Activated naive CD8-positive, alpha-beta T cell (primary cell): ENCODE data around the gene STRN4.

Experiments used
- H3K27ac Mint-ChIP-seq: one replicate; pipeline ENCODE4 v1.8.0; 2021; ENCODE audit warnings: mixed read lengths
- H3K27me3 Mint-ChIP-seq: one replicate; pipeline ENCODE4 v1.8.0; 2021; ENCODE audit warnings: mixed read lengths
- H3K36me3 Mint-ChIP-seq: one replicate; pipeline ENCODE4 v1.8.0; 2021; ENCODE audit warnings: mixed read lengths
- H3K4me1 Mint-ChIP-seq: one replicate; pipeline ENCODE4 v1.8.0; 2021; ENCODE audit warnings: low read depth, mixed read lengths
- H3K4me3 Mint-ChIP-seq: one replicate; pipeline ENCODE4 v1.8.0; 2021; ENCODE audit warnings: mild to moderate bottlenecking, mixed read lengths
- H3K9me3 Mint-ChIP-seq: one replicate; pipeline ENCODE4 v1.8.0; 2021; ENCODE audit warnings: low read depth, mixed read lengths

The STRN4 gene

GRCh38 chr19:46759817-46760333, 13.6 kb upstream of the STRN4 start:
- Mint-ChIP-seq H3K27me3 (no peaks in the 10 kb centered on the region), H3K9me3 (no peaks in the 10 kb centered on the region), H3K4me3 (no peak overlapping the region), H3K36me3 (no peaks in the 10 kb centered on the region), H3K27ac (no peak overlapping the region), H3K4me1 (peaks cover 1% of the 10 kb centered on the region)

- Mint-ChIP-seq H3K9me3 (no peaks in the 10 kb centered on the region), H3K27ac (no peak overlapping the region), H3K36me3 (no peaks in the 10 kb centered on the region), H3K4me1 (peaks cover 1% of the 10 kb centered on the region), H3K27me3 (no peaks in the 10 kb centered on the region), H3K4me3 (no peak overlapping the region)
These were observed 13.0 kb upstream of the STRN4 start for GRCh38 chr19:46759206-46759605.

GRCh38 chr19:46756544-46756888, 10.3 kb upstream of the STRN4 start:
- H3K4me3 Mint-ChIP-seq: no peak overlapping the region
- no peaks in the 10 kb centered on the region for H3K27me3 Mint-ChIP-seq
- no peaks in the 10 kb centered on the region for H3K9me3 Mint-ChIP-seq
- peaks cover 7% of the 10 kb centered on the region for H3K4me1 Mint-ChIP-seq
- peaks cover 2% of the 10 kb centered on the region for H3K36me3 Mint-ChIP-seq
- no peak overlapping the region for H3K27ac Mint-ChIP-seq

- H3K9me3 Mint-ChIP-seq: no peaks in the 10 kb centered on the region
- no peak overlapping the region for H3K4me3 Mint-ChIP-seq
- peaks cover 2% of the 10 kb centered on the region for H3K36me3 Mint-ChIP-seq
- peaks cover 7% of the 10 kb centered on the region for H3K4me1 Mint-ChIP-seq
- no peak overlapping the region for H3K27ac Mint-ChIP-seq
- H3K27me3 Mint-ChIP-seq: no peaks in the 10 kb centered on the region
These were observed 9.7 kb upstream of the STRN4 start for GRCh38 chr19:46755853-46756543.

GRCh38 chr19:46755077-46755852, 9.0 kb upstream of the STRN4 start:
- peaks cover 7% of the 10 kb centered on the region for H3K4me1 Mint-ChIP-seq
- no peaks in the 10 kb centered on the region for H3K9me3 Mint-ChIP-seq
- H3K27ac Mint-ChIP-seq: no peak overlapping the region
- H3K4me3 Mint-ChIP-seq: no peak overlapping the region
- peaks cover 2% of the 10 kb centered on the region for H3K36me3 Mint-ChIP-seq
- H3K27me3 Mint-ChIP-seq: no peaks in the 10 kb centered on the region

- no peaks in the 10 kb centered on the region for H3K9me3 Mint-ChIP-seq
- no peak overlapping the region for H3K4me3 Mint-ChIP-seq
- no peak overlapping the region for H3K27ac Mint-ChIP-seq
- H3K4me1 Mint-ChIP-seq: peaks cover 9% of the 10 kb centered on the region
- H3K36me3 Mint-ChIP-seq: peaks cover 3% of the 10 kb centered on the region
- no peaks in the 10 kb centered on the region for H3K27me3 Mint-ChIP-seq
These were observed 7.3 kb upstream of the STRN4 start for GRCh38 chr19:46753420-46754155.

- peak overlapping the region; percentile 86 for H3K4me3 Mint-ChIP-seq
These were observed 2.3 kb upstream of the STRN4 start for GRCh38 chr19:46748325-46749109.

GRCh38 chr19:46745521-46746280, 549 bp downstream of the STRN4 start, which contains the start of gene FKRP:
TSS of gene FKRP (plus strand) at chr19:46746057. CDS start at chr19:46755451, 9,394 bp downstream.
- H3K36me3 Mint-ChIP-seq: peaks cover 2% of the 10 kb centered on the region
- peak within 1 kb of the TSS; percentile 94 for H3K4me3 Mint-ChIP-seq
- H3K4me1 Mint-ChIP-seq: peaks cover 46% of the 10 kb centered on the region
- no peaks in the 10 kb centered on the region for H3K9me3 Mint-ChIP-seq
- H3K27me3 Mint-ChIP-seq: no peaks in the 10 kb centered on the region
- H3K27ac Mint-ChIP-seq: peak within 1 kb of the TSS; percentile 90

More at GRCh38 chr19:46748325-46749109, 2.3 kb upstream of the STRN4 start:
- no peaks in the 10 kb centered on the region for H3K27me3 Mint-ChIP-seq
- no peaks in the 10 kb centered on the region for H3K9me3 Mint-ChIP-seq
- peaks cover 29% of the 10 kb centered on the region for H3K4me1 Mint-ChIP-seq
- peaks cover 3% of the 10 kb centered on the region for H3K36me3 Mint-ChIP-seq
- H3K27ac Mint-ChIP-seq: no peak overlapping the region

GRCh38 chr19:46745030-46745429, 1.2 kb downstream of the STRN4 start:
- Mint-ChIP-seq H3K9me3 (no peaks in the 10 kb centered on the region), H3K4me3 (peak overlapping the region; percentile 94), H3K27me3 (no peaks in the 10 kb centered on the region), H3K4me1 (peaks cover 50% of the 10 kb centered on the region), H3K36me3 (peaks cover 1% of the 10 kb centered on the region), H3K27ac (peak overlapping the region; percentile 90)

GRCh38 chr19:46744005-46744691, 2.1 kb downstream of the STRN4 start:
- no peaks in the 10 kb centered on the region for H3K27me3 Mint-ChIP-seq
- peaks cover 53% of the 10 kb centered on the region for H3K4me1 Mint-ChIP-seq
- H3K9me3 Mint-ChIP-seq: no peaks in the 10 kb centered on the region
- peak overlapping the region; percentile 94 for H3K4me3 Mint-ChIP-seq
- no peak overlapping the region for H3K27ac Mint-ChIP-seq
- H3K36me3 Mint-ChIP-seq: no peaks in the 10 kb centered on the region

GRCh38 chr19:46742926-46743480, 3.2 kb downstream of the STRN4 start:
- no peaks in the 10 kb centered on the region for H3K9me3 Mint-ChIP-seq
- peak overlapping the region; percentile 66 for H3K27ac Mint-ChIP-seq
- peak overlapping the region; percentile 60 for H3K4me3 Mint-ChIP-seq
- peaks cover 48% of the 10 kb centered on the region for H3K4me1 Mint-ChIP-seq
- no peaks in the 10 kb centered on the region for H3K27me3 Mint-ChIP-seq
- H3K36me3 Mint-ChIP-seq: no peaks in the 10 kb centered on the region

GRCh38 chr19:46741447-46741846, 4.8 kb downstream of the STRN4 start:
- Mint-ChIP-seq H3K4me1 (peaks cover 42% of the 10 kb centered on the region), H3K36me3 (no peaks in the 10 kb centered on the region), H3K9me3 (no peaks in the 10 kb centered on the region), H3K27ac (no peak overlapping the region), H3K27me3 (no peaks in the 10 kb centered on the region), H3K4me3 (no peak overlapping the region)

GRCh38 chr19:46739290-46739771, 6.9 kb downstream of the STRN4 start:
- Mint-ChIP-seq H3K27ac (no peak overlapping the region), H3K36me3 (no peaks in the 10 kb centered on the region), H3K9me3 (no peaks in the 10 kb centered on the region), H3K27me3 (no peaks in the 10 kb centered on the region), H3K4me1 (peaks cover 33% of the 10 kb centered on the region), H3K4me3 (no peak overlapping the region)
